Astrocyte of the spinal cord (primary cell): ENCODE results near the gene PRDM13.
"Not testable (repeated sequence)": the region's sequence is repeated elsewhere in the genome, so short reads cannot be mapped to it uniquely, and the experiment has no call there.

Source experiments
- DNase-seq: peaks from one replicate; pipeline ENCODE4 v3.0.0; 2011; ENCODE audit warnings: low read depth, low spot score
- H3K4me3 ChIP-seq: 2 replicates; pipeline ENCODE4 v1.5.1; 2011; ENCODE audit warnings: low read depth, mild to moderate bottlenecking, low read length, moderate library complexity
- CTCF ChIP-seq: IDR thresholded peaks from 2 replicates; pipeline ENCODE4 v1.5.1; 2012; ENCODE audit warnings: low read depth, mild to moderate bottlenecking, low read length, inconsistent platforms
- in situ Hi-C: cut with HindIII; loops from 2 replicates; pipeline ENCODE4 v1.10.0; 2017; ENCODE audit warnings: low sequenced_read_pairs

Gene PRDM13

GRCh38 chr6:99614430-99615186 is 8.0 kb downstream of the PRDM13 start:
- TF ChIP-seq CTCF = no peak
- in situ Hi-C loops = no loop called here
- H3K4me3 ChIP-seq = no peak overlapping the region
- no peak for DNase-seq

- H3K4me3 ChIP-seq = no peak overlapping the region
- no peak for TF ChIP-seq CTCF
- in situ Hi-C loops = no loop called here
- DNase-seq = no peak
Measured at GRCh38 chr6:99617131-99617530, 10.5 kb downstream of the PRDM13 start.

DNA sequence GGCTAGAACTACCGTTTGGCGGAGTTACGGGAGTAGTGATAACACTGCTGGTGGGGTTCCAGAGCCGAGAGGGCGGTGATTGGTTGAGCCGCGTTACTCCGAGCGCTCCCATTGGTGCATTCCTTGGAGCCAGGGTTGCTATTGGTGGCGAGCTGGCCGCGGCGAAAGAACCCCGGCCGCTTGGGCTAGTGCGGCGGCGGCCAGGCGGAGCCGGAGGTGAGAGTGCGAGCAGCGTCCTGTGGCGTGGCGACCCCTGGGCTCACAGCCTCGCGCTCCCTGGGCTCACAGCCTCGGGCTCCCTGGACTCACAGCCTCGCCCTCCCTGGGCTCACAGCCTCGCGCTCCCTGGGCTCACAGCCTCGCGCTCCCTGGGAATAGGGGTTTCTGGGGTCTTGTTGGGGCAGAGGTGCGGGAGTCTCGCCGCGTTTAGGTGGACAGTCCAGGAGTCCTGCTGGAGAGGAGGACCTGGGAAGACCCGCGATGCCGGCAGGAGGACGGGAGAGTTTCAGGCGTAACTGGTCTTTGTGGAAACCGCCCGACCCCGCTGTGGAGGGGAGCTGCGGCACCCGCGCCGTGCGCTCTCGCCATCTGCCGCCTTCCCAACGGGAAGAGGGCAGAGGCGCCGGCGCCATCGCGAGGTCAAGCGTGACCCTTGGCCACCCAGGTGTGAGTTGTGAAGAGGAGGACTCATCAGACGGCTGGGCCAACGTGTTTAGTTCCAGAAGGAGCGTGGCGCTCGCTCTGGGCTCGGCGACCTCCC is 12.2 kb downstream of the PRDM13 start:
- no peak overlapping the region for H3K4me3 ChIP-seq
- no peak for DNase-seq
- in situ Hi-C loops = no loop called here
- TF ChIP-seq CTCF = no peak

DNA sequence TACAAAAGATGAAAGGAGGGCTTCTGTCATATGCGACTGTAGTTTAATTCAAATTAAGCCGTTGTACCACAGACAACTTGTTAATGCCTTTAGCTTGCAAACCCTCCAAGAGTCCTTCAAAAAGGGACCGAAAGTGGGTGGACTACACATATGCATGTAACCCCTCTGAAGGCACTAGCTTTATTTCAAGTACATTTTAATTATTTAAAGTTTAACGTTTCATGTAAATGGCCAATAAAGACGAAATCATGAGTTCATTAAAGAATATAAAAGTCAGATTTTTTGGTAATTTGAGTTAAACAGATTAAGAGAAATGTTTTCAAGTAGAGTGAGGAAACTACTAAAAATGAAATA is 12.8 kb downstream of the PRDM13 start:
- in situ Hi-C loops = no loop called here
- H3K4me3 ChIP-seq = no peak overlapping the region
- TF ChIP-seq CTCF = no peak
- no peak for DNase-seq

GRCh38 chr6:99622044-99622443 is 15.4 kb downstream of the PRDM13 start:
- H3K4me3 ChIP-seq, in situ Hi-C loops, DNase-seq: not testable (repeated sequence)

- in situ Hi-C loops = no loop called here
- H3K4me3 ChIP-seq = no peak overlapping the region
- TF ChIP-seq CTCF = no peak
Measured at GRCh38 chr6:99629293-99629692, 22.7 kb downstream of the PRDM13 start.

DNA sequence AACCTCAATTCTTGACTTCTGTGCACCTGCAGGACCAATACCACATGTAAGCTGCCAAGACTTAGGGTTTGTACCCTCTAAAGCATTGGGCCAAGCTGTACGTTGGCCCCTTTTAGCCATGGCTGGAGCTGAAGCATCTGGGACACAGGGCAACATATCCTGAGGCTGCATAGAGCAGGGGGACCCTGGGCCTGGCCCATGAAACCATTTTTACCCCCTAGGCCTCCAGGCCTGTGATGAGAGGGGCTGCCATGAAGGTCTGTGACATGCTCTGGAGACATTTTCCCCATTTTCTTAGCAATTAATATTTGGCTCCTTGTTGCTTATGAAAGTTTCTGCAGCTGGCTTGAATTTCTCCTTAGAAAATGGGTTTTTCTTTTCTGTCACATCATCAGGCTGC is 31.0 kb downstream of the PRDM13 start:
- no peak overlapping the region for H3K4me3 ChIP-seq
- DNase-seq = no peak
- in situ Hi-C loops = no loop called here
- TF ChIP-seq CTCF = no peak

More at GRCh38 chr6:99629293-99629692, 22.7 kb downstream of the PRDM13 start:
- DNase-seq = no peak

DNA sequence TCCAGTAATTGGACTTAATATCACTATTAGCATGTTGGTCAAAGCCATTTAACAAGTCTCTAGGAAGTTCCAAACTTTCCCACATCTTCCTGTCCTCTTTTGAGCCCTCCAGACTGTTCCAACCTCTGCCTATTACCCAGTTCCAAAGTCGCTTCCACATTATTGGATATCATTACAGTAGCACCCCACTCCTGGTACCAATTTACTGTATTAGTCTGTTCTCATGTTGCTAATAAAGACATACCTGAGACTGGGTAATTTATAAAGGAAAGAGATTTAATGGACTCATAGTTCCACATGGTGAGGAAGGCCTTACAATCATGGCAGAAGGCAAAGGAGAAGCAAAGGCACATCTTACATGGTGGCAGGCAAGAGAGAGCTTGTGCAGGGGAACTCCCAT is 31.7 kb downstream of the PRDM13 start:
- DNase-seq, H3K4me3 ChIP-seq, in situ Hi-C loops: not testable (repeated sequence)
